Mucosa of gallbladder (tissue), 1 donor: ENCODE data around the gene RMI2. TPM values are rescaled to one million over a fixed set of nuclear protein-coding genes. Genes with fewer than 3 reads are reported as not detected.
A peak's percentile ranks its signal among the peaks of the same experiment; 100 is the strongest.

ENCODE experiments used
- DNase-seq: peaks from one replicate; pipeline ENCODE4 v3.0.0-alpha.2; 2020; ENCODE audit warnings: low spot score
- total RNA-seq: library from RNA; stranded (reverse); gene quantifications from one replicate; pipeline ENCODE4 v1.2.1, GENCODE V29; 2021
- donor health status: DM: no; HTN: no; CAD: no.

Gene RMI2
- total RNA-seq, 1 donor from 2014 or later = 4.4 TPM

DNA sequence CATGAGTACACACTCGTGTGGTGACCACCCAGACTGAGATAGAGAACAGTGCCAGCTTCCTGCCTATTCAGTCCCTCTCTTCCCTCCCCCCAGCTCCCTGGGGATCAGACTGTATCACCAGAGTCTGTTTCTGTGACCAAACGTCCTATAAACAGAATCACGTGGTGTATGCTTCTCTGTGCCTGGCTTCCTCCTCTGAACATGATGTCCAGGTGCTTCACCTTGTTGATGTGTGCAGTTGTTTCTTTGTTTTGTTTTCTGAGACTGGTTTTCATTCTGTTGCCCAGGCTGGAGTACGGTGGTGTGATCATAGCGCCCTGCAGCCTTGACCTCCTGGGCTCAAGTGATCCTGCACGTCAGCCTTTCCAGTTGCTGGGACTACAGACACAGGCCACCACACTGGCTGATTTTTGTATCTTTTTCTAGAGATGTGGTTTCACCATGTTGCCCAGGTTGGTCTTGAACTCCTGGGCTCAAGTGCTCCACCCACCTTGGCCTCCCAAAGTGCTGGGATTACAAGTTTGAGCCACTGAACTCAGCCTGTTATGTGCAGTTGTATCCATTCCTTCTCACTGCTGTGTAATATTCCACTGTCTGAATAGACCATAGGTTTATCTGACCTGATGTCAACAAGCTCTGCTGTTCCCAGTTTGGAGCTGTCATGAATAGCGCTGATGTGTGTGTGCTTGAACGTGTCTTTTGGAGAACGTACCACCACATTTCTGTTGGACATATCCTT, 35.2 kb upstream of the RMI2 start:
- DNase-seq = no peak

- DNase-seq = no peak
Observed at GRCh38 chr16:11310634-11310977, 34.7 kb upstream of the RMI2 start.

DNA sequence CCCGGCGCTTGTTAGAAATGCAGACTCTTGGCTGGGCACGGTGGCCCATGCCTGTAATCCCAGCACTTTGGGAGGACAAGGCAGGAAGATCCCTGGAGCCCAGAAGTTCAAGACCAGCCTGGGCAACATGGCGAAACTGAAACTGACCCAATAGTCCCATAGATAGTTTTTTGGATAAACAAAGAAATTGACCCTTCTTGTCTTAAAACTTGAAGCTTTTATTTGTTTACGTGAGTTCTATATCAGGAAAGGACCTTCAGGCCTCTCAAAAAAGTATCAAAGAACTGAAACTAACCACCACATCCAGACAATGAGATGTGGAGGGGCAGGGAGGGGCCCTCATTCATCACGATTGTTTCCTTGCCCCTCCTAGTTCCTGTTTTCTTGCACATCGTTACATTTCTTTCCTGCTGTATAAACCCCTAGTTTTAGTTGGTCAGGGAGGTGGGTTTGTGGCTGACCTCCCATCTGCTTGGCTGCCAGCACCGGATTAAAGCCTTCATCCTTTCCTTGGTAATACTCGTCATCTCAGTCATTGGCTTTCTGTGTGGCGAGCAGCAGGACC, 34.2 kb upstream of the RMI2 start:
- DNase-seq = no peak

DNA sequence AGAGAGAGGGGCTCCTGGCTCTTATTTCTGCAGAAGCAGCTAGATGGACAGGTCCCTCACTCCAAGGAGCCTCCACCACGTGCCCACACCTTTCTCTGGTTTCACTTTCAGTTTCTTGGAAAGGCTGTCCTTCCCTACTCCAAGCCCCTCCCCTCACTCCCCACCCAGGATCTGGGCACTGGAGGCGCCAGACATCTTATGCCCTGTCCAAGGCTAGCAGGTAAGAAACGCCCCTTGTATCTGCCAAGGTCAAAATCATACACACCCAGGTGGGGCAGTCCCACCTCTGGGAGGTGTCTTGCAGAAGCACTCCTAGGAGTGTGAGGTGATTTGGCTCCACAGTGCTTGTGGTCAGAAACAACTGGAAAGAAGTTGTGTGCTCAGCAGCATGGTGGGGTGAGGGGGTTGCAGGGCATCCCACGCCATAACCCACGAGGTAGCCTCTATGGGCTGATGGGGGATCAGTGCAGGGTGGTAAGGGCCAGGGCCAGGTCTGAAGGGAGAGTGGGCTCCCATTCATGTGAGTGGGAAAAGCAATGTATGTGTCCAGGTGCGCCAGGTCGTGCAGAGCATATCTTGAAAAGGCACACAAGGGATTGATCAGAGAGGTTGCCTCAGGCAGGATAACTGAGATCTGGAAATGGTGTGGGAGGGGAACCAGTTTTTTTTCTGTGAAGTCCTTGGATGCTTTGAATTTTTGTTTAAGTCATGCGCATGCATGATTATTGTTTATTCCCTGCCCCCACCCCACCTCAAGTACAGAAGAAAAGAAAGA, 32.4 kb upstream of the RMI2 start:
- DNase-seq = peak; percentile 28

DNA sequence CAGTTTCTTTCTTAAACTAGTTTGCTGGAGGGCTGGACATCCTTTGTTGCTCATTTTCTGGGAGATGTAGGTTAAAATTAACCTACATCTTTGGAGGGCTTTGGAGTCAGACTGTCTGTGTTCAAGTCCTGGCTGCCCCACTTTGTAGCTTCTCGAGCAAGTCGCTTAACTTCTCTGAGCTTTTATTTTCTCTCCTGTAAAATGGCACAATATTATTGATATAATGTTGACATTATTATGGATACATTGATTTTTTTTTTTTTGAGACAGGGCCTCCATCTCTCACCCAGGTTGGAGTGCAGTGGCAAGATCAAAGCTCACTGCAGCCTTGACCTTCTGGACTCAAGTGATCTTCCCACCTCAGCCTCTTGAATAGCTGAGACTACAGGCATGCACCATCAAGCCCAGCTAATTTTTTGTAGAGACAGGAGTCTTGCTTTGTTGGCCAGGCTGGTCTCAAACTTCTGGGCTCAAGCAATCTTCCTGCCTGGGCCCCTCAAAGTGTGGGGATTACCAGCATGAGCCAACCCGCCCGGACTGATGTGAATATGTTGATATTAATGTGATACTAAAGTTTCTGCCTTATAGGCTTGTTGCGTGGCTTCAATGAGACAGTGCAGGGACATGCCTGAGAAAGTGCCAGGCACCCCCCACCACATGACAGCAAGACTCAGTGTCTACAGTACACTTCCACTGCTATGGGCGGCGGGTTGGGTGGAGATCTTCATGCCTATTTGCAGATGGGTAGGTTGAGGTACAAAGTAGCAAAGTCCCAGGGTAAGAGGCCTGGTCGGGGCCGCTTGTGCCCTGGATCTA, 31.6 kb upstream of the RMI2 start:
- no peak for DNase-seq

DNA sequence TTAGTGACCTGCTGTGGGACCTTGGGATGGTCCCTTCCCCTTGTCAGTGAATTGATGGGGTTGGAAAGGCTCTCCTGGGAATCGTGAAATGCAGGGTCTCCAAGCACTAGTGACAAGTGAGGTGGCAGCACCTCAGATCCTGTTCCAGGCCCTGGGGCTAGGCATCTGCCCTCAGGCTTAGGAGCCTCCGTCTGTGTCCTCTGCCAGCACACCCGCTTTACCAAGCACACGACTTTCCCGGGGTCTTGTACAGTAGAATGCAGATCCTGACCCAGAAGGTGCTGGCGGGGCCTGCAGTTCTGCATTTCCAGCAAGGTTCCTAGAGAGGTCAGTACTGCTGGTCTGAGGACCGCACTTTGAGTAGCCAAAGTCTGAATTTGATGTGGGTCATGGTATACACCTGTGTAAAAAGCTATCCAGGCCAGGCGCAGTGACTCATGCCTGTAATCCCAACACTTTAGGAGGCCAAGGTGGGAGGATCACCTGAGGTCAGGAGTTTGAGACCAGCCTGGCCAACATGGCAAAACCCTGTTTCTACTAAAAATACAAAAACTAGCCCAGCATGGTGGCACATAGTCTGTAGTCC, 30.9 kb upstream of the RMI2 start:
- no peak for DNase-seq

DNA sequence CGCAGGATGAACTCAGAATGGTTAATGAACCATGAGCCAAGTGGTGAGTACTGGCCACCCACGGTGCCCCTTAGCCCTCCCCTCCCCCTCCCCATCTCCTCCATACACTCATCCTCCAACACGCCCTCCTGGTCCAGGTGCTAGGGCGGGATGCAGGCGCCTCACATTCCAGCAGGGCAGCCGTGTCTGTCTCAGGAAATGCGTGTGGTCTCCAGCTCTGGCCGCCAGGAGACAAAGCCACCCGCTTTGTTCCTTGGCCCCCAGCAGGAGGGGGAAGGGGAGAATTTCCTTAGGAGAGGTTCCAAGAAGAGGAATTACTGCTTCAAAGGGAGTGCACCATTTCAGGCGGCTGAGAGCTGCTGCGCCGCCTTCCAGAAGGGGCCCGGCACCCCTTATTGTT, 29.7 kb upstream of the RMI2 start:
- no peak for DNase-seq

- no peak for DNase-seq
Observed at GRCh38 chr16:11316331-11317015, 28.8 kb upstream of the RMI2 start.

GRCh38 chr16:11318817-11319216, 26.4 kb upstream of the RMI2 start:
- no peak for DNase-seq

DNA sequence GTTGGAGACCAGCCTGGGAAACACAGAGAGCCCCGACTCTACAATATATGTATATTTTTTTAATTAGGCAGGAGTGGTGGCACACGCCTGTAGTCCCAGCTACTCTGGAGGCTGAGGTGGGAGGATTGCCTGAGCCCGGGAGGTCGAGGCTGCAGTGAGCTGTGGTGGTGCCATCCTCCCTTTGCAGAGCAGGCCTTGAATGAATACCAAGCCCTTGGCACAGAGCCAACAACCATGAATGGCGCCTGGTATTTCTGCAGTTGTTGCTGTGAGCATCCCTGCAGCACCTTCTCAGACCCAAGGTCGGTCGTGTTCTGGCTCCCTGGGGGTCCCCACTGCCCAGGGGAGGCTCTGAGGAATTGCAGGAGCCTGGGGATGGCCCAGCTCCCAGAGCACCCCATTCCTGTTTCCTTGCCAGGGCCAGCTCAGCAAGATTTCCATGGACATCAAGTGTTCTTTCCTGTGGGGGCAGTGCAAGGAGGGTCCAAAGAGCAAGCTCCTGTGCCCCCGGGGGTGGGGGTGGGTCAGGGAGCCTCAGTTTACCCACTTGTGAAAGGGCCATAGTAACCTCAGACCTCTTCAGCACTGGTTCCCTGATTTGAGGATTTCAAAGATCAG, 25.6 kb upstream of the RMI2 start:
- DNase-seq = no peak

GRCh38 chr16:11320170-11320569, 25.1 kb upstream of the RMI2 start:
- no peak for DNase-seq

- no peak for DNase-seq
Observed at GRCh38 chr16:11321662-11322061, 23.6 kb upstream of the RMI2 start.

GRCh38 chr16:11322823-11323222, 22.4 kb upstream of the RMI2 start:
- DNase-seq = no peak

- DNase-seq = no peak
Observed at GRCh38 chr16:11323551-11324336, 21.5 kb upstream of the RMI2 start.

DNA sequence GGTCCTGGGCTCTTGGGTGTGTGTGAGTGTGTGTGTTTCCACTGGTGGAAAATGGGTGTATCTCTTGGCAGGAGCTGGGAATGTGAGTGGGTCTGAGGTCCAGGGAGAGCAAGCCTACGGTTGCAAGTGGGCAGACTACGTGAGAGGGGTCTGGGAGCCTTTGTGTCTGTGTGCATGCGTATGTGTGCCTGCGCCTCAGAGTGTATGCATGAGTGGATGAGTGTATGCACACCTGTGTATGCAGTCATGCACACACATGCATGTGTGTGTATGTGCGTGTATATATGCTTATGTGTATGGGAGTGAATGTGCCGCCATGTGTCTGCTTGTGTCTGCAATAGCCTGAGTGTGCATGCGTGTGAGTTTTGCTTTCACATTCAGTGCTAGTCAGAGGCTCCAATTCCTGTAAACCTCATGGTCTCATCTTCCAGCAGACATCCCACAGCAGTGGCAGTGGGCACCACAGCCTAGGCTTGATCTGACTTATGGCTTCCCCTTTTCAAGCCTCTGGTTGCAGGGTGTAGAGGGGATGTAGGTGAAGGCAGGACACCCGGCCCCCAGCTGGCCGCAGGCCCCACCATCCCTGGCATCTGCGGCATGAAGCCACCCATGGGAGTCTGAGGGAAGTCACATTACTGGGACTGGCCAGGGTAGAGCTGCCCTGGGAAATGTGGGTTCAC, 19.7 kb upstream of the RMI2 start:
- no peak for DNase-seq

- DNase-seq = no peak
Observed at GRCh38 chr16:11326084-11326736, 19.0 kb upstream of the RMI2 start.

GRCh38 chr16:11326737-11327276, 18.5 kb upstream of the RMI2 start:
- no peak for DNase-seq
